Measurements from ENCODE around the gene FOXO3. TPM values are rescaled to one million over a fixed set of nuclear protein-coding genes. Genes with fewer than 3 reads are reported as not detected.

The FOXO3 gene
- total and polyA plus RNA-seq, 2 of the 13 experiments (the other 11 are each of a cell fraction or from before 2014, with no cell fraction given), result 16.0 to 22.5 TPM

- TF ChIP-seq HNF1A (IDR thresholded peaks at IDR 0.05; ENCODE audit: low read depth) (no peak; the same call in 1 of the 2 replicates), HNF1A (CRISPR knock-in tag; IDR thresholded peaks at IDR 0.05; ENCODE audit: borderline replicate concordance) (peak; percentile 58; the same call in 1 of the 2 replicates), ZNF646 (CRISPR knock-in tag; IDR thresholded peaks at IDR 0.05) (no peak), ZFY (CRISPR knock-in tag; IDR thresholded peaks at IDR 0.05) (no peak), HIVEP1 (CRISPR knock-in tag; IDR thresholded peaks at IDR 0.05) (no peak), RFX1 (IDR thresholded peaks at IDR 0.05) (no peak), MEIS2 (CRISPR knock-in tag; IDR thresholded peaks at IDR 0.05) (no peak), SOX6 (IDR thresholded peaks at IDR 0.05) (no peak), SOX6 (CRISPR knock-in tag; IDR thresholded peaks at IDR 0.05) (peak; percentile 70), HINFP (CRISPR knock-in tag; IDR thresholded peaks at IDR 0.05; ENCODE audit: low read depth) (no peak), ZNF761 (CRISPR knock-in tag; conservative IDR thresholded peaks at IDR 0.05) (no peak)
- TF ChIP-seq, protein P1, sequence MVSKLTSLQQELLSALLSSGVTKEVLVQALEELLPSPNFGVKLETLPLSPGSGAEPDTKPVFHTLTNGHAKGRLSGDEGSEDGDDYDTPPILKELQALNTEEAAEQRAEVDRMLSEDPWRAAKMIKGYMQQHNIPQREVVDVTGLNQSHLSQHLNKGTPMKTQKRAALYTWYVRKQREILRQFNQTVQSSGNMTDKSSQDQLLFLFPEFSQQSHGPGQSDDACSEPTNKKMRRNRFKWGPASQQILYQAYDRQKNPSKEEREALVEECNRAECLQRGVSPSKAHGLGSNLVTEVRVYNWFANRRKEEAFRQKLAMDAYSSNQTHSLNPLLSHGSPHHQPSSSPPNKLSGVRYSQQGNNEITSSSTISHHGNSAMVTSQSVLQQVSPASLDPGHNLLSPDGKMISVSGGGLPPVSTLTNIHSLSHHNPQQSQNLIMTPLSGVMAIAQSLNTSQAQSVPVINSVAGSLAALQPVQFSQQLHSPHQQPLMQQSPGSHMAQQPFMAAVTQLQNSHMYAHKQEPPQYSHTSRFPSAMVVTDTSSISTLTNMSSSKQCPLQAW (CRISPR knock-in tag; IDR thresholded peaks at IDR 0.05), result peak; percentile 67; the same call in 1 of the 2 replicates
- TF ChIP-seq, protein P2, sequence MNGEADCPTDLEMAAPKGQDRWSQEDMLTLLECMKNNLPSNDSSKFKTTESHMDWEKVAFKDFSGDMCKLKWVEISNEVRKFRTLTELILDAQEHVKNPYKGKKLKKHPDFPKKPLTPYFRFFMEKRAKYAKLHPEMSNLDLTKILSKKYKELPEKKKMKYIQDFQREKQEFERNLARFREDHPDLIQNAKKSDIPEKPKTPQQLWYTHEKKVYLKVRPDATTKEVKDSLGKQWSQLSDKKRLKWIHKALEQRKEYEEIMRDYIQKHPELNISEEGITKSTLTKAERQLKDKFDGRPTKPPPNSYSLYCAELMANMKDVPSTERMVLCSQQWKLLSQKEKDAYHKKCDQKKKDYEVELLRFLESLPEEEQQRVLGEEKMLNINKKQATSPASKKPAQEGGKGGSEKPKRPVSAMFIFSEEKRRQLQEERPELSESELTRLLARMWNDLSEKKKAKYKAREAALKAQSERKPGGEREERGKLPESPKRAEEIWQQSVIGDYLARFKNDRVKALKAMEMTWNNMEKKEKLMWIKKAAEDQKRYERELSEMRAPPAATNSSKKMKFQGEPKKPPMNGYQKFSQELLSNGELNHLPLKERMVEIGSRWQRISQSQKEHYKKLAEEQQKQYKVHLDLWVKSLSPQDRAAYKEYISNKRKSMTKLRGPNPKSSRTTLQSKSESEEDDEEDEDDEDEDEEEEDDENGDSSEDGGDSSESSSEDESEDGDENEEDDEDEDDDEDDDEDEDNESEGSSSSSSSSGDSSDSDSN (CRISPR knock-in tag; IDR thresholded peaks at IDR 0.05), result peak; percentile 27; the same call in 1 of the 2 replicates
Observed at GRCh38 chr6:108714101-108714765, 153.5 kb downstream of the FOXO3 start (continued).
